Measurements from ENCODE around the gene MRTFA. TPM values are rescaled to one million over a fixed set of nuclear protein-coding genes. Genes with fewer than 3 reads are reported as not detected.

Gene MRTFA
- total and polyA plus RNA-seq, 9 of the 15 experiments (the other 6 are each of a cell fraction or from before 2014, with no cell fraction given): 0.84 to 21.1 (median 3.7) TPM

- no peaks in the 10 kb centered on the region; the same call in 1 of the 2 replicates for H3K9me3 ChIP-seq (replicated peaks; ENCODE audit: control insufficient read depth, insufficient read depth, low read depth, low read length)
- DNase-seq (ENCODE audit: extremely low read depth in 1 of 4, low spot score in 3 of 4): no peak
- H2AFZ ChIP-seq (ENCODE audit: low read depth, low read length): no peak overlapping the region
- no TSS peak for BruUV-seq (replicated peaks)
- H3K27ac ChIP-seq (ENCODE audit: extremely low read depth, low read depth, low read length): no peak overlapping the region
- no peak for ATAC-seq
- H3K4me1 ChIP-seq (replicated peaks in 1 of 2; ENCODE audit: control insufficient read depth in 2 of 2, insufficient read depth in 2 of 2, low read length in 2 of 2): peaks cover 0 to 20% of the 10 kb centered on the region in 2 experiments; a peak in 3 of 5 replicates
- no peaks in the 10 kb centered on the region for H4K20me1 ChIP-seq (replicated peaks; ENCODE audit: control insufficient read depth, insufficient read depth, low read length)
- no peak overlapping the region for H3K4me3 ChIP-seq
- ChIA-PET CTCF (ENCODE audit: low intra/inter-chr PET ratio) (no interaction called here), POLR2A (no interaction called here)
- H3K36me3 ChIP-seq (ENCODE audit: control insufficient read depth, insufficient read depth, low read length): no peaks in the 10 kb centered on the region
- no peaks in the 10 kb centered on the region for H3K27me3 ChIP-seq (ENCODE audit: control insufficient read depth in 2 of 2, insufficient read depth in 2 of 2, low read length in 2 of 2)
- 32% methylated on average over 4 of the region's 4 CpGs for WGBS (ENCODE audit: insufficient coverage, low coverage, missing lambda C conversion rate)
- no peak for TF ChIP-seq MBD1 (CRISPR knock-in tag; IDR thresholded peaks at IDR 0.05)
- peak; percentile 92 for TF ChIP-seq ZNF12 (CRISPR knock-in tag; IDR thresholded peaks at IDR 0.05)
- intact Hi-C loops (cut with micrococcal nuclease) (no loop called here), in situ Hi-C loops (cut with MboI) (no loop called here)
- no peak overlapping the region for H3K4me2 ChIP-seq (ENCODE audit: insufficient read depth, low read length)
- H3K79me2 ChIP-seq (ENCODE audit: control insufficient read depth, insufficient read depth, low read length): no peaks in the 10 kb centered on the region
- H3K9ac ChIP-seq (ENCODE audit: insufficient read depth in 1 of 2, low read depth in 2 of 2, low read length in 2 of 2): no peak overlapping the region
- no peaks in the 10 kb centered on the region for H3K9me1 ChIP-seq (ENCODE audit: control insufficient read depth, insufficient read depth, low read length)
- FAIRE-seq: no peak
These were observed 36.5 kb upstream of the MRTFA start for GRCh38 chr22:40673017-40673416.

DNA sequence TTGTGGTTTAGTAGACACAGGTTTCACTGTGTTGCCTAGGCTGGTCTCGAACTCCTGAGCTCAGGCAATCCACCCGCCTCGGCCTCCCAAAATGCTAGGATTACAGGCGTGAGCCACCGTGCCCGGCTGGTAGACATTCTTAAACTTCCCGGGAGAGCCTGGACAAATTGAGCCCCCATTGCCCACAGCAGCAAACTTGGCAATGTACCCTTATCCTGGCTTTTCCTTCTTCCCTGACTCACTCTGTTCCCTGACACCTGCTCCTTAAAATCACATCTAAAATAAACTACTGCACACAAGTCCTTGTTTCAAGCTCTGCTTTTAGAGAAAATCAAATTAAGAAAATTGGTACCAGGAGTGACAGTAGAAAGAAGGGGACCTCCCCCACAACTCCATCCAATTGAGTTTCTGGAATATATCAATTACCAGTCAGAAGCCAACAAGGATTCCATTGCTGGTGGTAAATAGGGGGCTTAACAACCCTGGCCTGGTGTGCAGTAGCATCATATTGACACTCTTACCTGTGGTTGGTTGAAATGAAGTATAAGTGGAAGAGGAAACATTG lies 35.4 kb upstream of the MRTFA start:
- no peak overlapping the region for H2AFZ ChIP-seq (ENCODE audit: low read depth, low read length)
- DNase-seq (ENCODE audit: extremely low read depth in 1 of 4, low spot score in 3 of 4) (no peak), ATAC-seq (no peak), FAIRE-seq (no peak)
- no TSS peak for BruUV-seq (replicated peaks)
- WGBS (ENCODE audit: insufficient coverage, low coverage, missing lambda C conversion rate): 71% methylated on average over 7 of the region's 7 CpGs
- no peak overlapping the region for H3K27ac ChIP-seq (ENCODE audit: extremely low read depth, low read depth, low read length)
- in situ Hi-C loops (cut with MboI) (no loop called here), intact Hi-C loops (cut with micrococcal nuclease) (no loop called here)
- H3K79me2 ChIP-seq (ENCODE audit: control insufficient read depth, insufficient read depth, low read length): no peaks in the 10 kb centered on the region
- no peaks in the 10 kb centered on the region for H3K27me3 ChIP-seq (ENCODE audit: control insufficient read depth in 2 of 2, insufficient read depth in 2 of 2, low read length in 2 of 2)
- H3K9me1 ChIP-seq (ENCODE audit: control insufficient read depth, insufficient read depth, low read length): no peaks in the 10 kb centered on the region
- no peaks in the 10 kb centered on the region for H4K20me1 ChIP-seq (replicated peaks; ENCODE audit: control insufficient read depth, insufficient read depth, low read length)
- no peaks in the 10 kb centered on the region; the same call in 1 of the 2 replicates for H3K9me3 ChIP-seq (replicated peaks; ENCODE audit: control insufficient read depth, insufficient read depth, low read depth, low read length)
- H3K4me2 ChIP-seq (ENCODE audit: insufficient read depth, low read length): no peak overlapping the region
- no peak overlapping the region for H3K4me3 ChIP-seq
- peaks cover 0 to 23% of the 10 kb centered on the region in 2 experiments; a peak in 3 of 5 replicates for H3K4me1 ChIP-seq (replicated peaks in 1 of 2; ENCODE audit: control insufficient read depth in 2 of 2, insufficient read depth in 2 of 2, low read length in 2 of 2)
- H3K36me3 ChIP-seq (ENCODE audit: control insufficient read depth, insufficient read depth, low read length): no peaks in the 10 kb centered on the region
- no peak overlapping the region for H3K9ac ChIP-seq (ENCODE audit: insufficient read depth in 1 of 2, low read depth in 2 of 2, low read length in 2 of 2)
- CTCF ChIA-PET (ENCODE audit: low intra/inter-chr PET ratio): no interaction called here
- POLR2A ChIA-PET: interaction anchor here (1.3 kb wide), 1 partner anchor 34 kb away, joined by 4 read pairs; no protein-coding TSS in a partner anchor
- TF ChIP-seq CBFA2T3 (IDR thresholded peaks at IDR 0.05): no peak
- no peak for TF ChIP-seq PRDM10 (IDR thresholded peaks at IDR 0.05; ENCODE audit: partially characterized antibody)
- TF ChIP-seq PHF8 (IDR thresholded peaks at IDR 0.05; ENCODE audit: borderline replicate concordance, low read length): no peak
- no peak for TF ChIP-seq ZC3H4 (CRISPR knock-in tag; IDR thresholded peaks at IDR 0.05; ENCODE audit: borderline replicate concordance)
- TF ChIP-seq RFX7 (CRISPR knock-in tag; IDR thresholded peaks at IDR 0.05): no peak
- no peak for TF ChIP-seq CTBP1 (IDR thresholded peaks at IDR 0.05; ENCODE audit: borderline replicate concordance)
